ENCODE data around the gene CHST11. TPM values are rescaled to one million over a fixed set of nuclear protein-coding genes. Genes with fewer than 3 reads are reported as not detected.

Gene CHST11
- total and polyA plus RNA-seq, 10 of the 15 experiments (the other 5 are each of a cell fraction or from before 2014, with no cell fraction given) = 1.9 to 38.1 (median 17.2) TPM

DNA sequence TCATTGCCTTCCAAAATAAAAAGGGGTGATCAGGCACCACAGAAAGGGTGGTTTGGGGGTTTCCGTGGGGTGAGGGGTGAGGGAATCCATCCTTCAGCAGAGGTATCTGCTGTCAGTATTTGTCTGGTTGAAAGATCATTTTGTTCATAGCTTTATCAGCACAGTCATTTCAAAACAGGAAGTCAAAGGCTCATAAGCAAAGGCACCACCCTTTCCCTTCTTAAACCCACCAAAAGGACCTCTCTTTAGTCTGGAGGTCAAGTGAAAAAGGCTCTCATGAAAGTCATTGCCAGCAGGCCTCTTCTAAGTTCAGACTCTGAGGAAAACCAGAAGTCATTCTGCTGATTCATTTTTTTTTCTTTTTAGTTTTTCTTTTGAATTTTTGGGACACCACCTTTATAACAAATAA, 6.2 kb downstream of the CHST11 start (continued):
- TF ChIP-seq E2F8 (IDR thresholded peaks at IDR 0.05; ENCODE audit: low read depth, partially characterized antibody) (no peak), TAF1 (IDR thresholded peaks at IDR 0.05; ENCODE audit: borderline replicate concordance, low read depth, low read length) (peak; percentile 43; the same call in 1 of the 2 replicates), JUND (IDR thresholded peaks at IDR 0.05; ENCODE audit: low read depth, low read length) (peak; percentile 82), CREM (IDR thresholded peaks at IDR 0.05; ENCODE audit: low read depth) (peak; percentile 79), ZBTB33 (IDR thresholded peaks at IDR 0.05) (no peak), SMAD1 (IDR thresholded peaks at IDR 0.05; ENCODE audit: low read depth, partially characterized antibody) (no peak), ETV6 (conservative IDR thresholded peaks at IDR 0.05 in 1 of 2, IDR thresholded peaks at IDR 0.05 in 1 of 2; ENCODE audit: borderline replicate concordance in 1 of 2, low read depth in 1 of 2) (peak in 1 of 2 experiments; percentile 95; a peak in 2 of 4 replicates), TCF7 (IDR thresholded peaks at IDR 0.05; ENCODE audit: borderline replicate concordance) (peak; percentile 40; the same call in 1 of the 2 replicates), ZNF217 (IDR thresholded peaks at IDR 0.05) (no peak), CUX1 (IDR thresholded peaks at IDR 0.05; ENCODE audit: insufficient replicate concordance, low read depth, low read length) (no peak), ZNF207 (IDR thresholded peaks at IDR 0.05; ENCODE audit: borderline replicate concordance) (no peak), ZBED1 (IDR thresholded peaks at IDR 0.05; ENCODE audit: borderline replicate concordance) (no peak), NFIC (IDR thresholded peaks at IDR 0.05; ENCODE audit: low read depth, low read length) (peak; percentile 88)
- TF ChIP-seq, protein P1, sequence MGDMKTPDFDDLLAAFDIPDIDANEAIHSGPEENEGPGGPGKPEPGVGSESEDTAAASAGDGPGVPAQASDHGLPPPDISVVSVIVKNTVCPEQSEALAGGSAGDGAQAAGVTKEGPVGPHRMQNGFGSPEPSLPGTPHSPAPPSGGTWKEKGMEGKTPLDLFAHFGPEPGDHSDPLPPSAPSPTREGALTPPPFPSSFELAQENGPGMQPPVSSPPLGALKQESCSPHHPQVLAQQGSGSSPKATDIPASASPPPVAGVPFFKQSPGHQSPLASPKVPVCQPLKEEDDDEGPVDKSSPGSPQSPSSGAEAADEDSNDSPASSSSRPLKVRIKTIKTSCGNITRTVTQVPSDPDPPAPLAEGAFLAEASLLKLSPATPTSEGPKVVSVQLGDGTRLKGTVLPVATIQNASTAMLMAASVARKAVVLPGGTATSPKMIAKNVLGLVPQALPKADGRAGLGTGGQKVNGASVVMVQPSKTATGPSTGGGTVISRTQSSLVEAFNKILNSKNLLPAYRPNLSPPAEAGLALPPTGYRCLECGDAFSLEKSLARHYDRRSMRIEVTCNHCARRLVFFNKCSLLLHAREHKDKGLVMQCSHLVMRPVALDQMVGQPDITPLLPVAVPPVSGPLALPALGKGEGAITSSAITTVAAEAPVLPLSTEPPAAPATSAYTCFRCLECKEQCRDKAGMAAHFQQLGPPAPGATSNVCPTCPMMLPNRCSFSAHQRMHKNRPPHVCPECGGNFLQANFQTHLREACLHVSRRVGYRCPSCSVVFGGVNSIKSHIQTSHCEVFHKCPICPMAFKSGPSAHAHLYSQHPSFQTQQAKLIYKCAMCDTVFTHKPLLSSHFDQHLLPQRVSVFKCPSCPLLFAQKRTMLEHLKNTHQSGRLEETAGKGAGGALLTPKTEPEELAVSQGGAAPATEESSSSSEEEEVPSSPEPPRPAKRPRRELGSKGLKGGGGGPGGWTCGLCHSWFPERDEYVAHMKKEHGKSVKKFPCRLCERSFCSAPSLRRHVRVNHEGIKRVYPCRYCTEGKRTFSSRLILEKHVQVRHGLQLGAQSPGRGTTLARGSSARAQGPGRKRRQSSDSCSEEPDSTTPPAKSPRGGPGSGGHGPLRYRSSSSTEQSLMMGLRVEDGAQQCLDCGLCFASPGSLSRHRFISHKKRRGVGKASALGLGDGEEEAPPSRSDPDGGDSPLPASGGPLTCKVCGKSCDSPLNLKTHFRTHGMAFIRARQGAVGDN (IDR thresholded peaks at IDR 0.05) = peak; percentile 69
